HepG2 (cell line): ENCODE data around the gene OASL. TPM values are rescaled to one million over a fixed set of nuclear protein-coding genes. Genes with fewer than 3 reads are reported as not detected.

ENCODE experiments used
- ATAC-seq: fragments of 200-7000 bp; cut with Tn5 transposase; 3 replicates; pipeline ENCODE4 v1.9.1; 2020; ENCODE audit warnings: mild to moderate bottlenecking, moderate library complexity
- BruUV-seq: library from RNA; stranded (reverse); fragments of 400-500 nt; replicated peaks from 2 replicates; lab custom pipeline; 2021; lab: Mats Ljungman, UMichigan
- CTCF ChIA-PET: fragments of 300-600 bp; formaldehyde crosslinking; extraction: SDS; loops from one replicate; lab custom pipeline; 2021; ENCODE audit warnings: low total read pairs, inconsistent platforms, low intra/inter-chr PET ratio; lab: Yijun Ruan, JAX
- POLR2A ChIA-PET: fragments of 350-600 bp; sonication (Branson Sonifier 250); formaldehyde crosslinking; loops from one replicate; lab custom pipeline; 2020; ENCODE audit warnings: antibody characterized with exemption, inconsistent platforms; lab: Yijun Ruan, JAX
- DNase-seq: peaks from one replicate; pipeline ENCODE4 v3.0.0-alpha.2; 2015; ENCODE audit warnings: low spot score
- FAIRE-seq: peaks from 3 replicates; lab custom pipeline; 2011; peaks lifted over from hg19 to GRCh38; lab: Jason Lieb, UNC
- H2AFZ ChIP-seq: one replicate; pipeline ENCODE4 v1.6.1; 2011; ENCODE audit warnings: low read length, inconsistent platforms
- H3K27ac ChIP-seq: fragments of 300-600 bp; 3 replicates; pipeline ENCODE4 v1.8.0; 2011; ENCODE audit warnings: mixed run types, mild to moderate bottlenecking, mixed read lengths, low read length, inconsistent platforms; ENCODE audit not compliant: insufficient read depth; ENCODE audit errors: extremely low read length
- H3K27me3 ChIP-seq, 2 experiments: fragments of 200-600 bp in 1 of 2; 2 replicates in 1 of 2; 3 replicates in 1 of 2; pipeline versions ENCODE4 v1.6.0 to v1.8.0; 2011; ENCODE audit warnings: low read length in 2 of 2, mild to moderate bottlenecking in 2 of 2, moderate library complexity in 2 of 2, inconsistent platforms in 1 of 2; ENCODE audit not compliant: insufficient read depth in 2 of 2, control insufficient read depth in 1 of 2
- H3K36me3 ChIP-seq, 2 experiments: fragments of 200-600 bp in 1 of 2; replicated peaks in 1 of 2; 2 replicates in 1 of 2; 3 replicates in 1 of 2; pipeline versions ENCODE4 v1.5.1 to v1.8.0; 2011; ENCODE audit warnings: low read length in 2 of 2, inconsistent platforms in 1 of 2; ENCODE audit not compliant: insufficient read depth in 2 of 2, control insufficient read depth in 1 of 2
- H3K4me1 ChIP-seq: 2 replicates; pipeline ENCODE4 v1.5.1; 2012; ENCODE audit warnings: low read length, inconsistent platforms; ENCODE audit not compliant: insufficient read depth
- H3K4me2 ChIP-seq: 2 replicates; pipeline ENCODE4 v1.6.0; 2011; ENCODE audit warnings: low read depth, low read length, inconsistent platforms
- H3K4me3 ChIP-seq, 3 experiments: fragments of 200-600 bp in 1 of 3; sonication (generic), shearing (Covaris generic) in 1 of 3; replicated peaks in 1 of 3; 2 replicates each; pipeline ENCODE4 v1.5.1; 2011 to 2016; ENCODE audit warnings: low read length in 3 of 3, inconsistent platforms in 2 of 3, low read depth in 2 of 3, mild to moderate bottlenecking in 2 of 3, control low read depth in 1 of 3, mixed read lengths in 1 of 3; ENCODE audit not compliant: insufficient read depth in 1 of 3
- H3K79me2 ChIP-seq: one replicate; pipeline ENCODE4 v1.6.1; 2011; ENCODE audit warnings: low read length, inconsistent platforms; ENCODE audit not compliant: insufficient read depth
- H3K9ac ChIP-seq: 2 replicates; pipeline ENCODE4 v1.6.0; 2011; ENCODE audit warnings: mild to moderate bottlenecking, low read depth, low read length, inconsistent platforms; ENCODE audit not compliant: insufficient read depth
- H3K9me3 ChIP-seq: 2 replicates; pipeline ENCODE4 v1.5.1; 2012; ENCODE audit warnings: mild to moderate bottlenecking, low read length
- H4K20me1 ChIP-seq: 2 replicates; pipeline ENCODE4 v1.6.0; 2011; ENCODE audit warnings: inconsistent platforms, mild to moderate bottlenecking, low read length, moderate library complexity; ENCODE audit not compliant: insufficient read depth
- BRCA1 ChIP-seq: sonication (generic); formaldehyde crosslinking; IDR thresholded peaks from 2 replicates; pipeline ENCODE4 v1.4.0; 2020; ENCODE audit warnings: missing genetic modification reagents
- CENPX ChIP-seq: sonication (generic); formaldehyde crosslinking; IDR thresholded peaks from 2 replicates; pipeline ENCODE4 v1.9.0; 2021; ENCODE audit warnings: mild to moderate bottlenecking, missing genetic modification reagents, moderate library complexity
- ELF3 ChIP-seq: IDR thresholded peaks from 2 replicates; pipeline ENCODE4 v1.6.1; 2016; ENCODE audit warnings: missing genetic modification reagents, missing compliant biosample characterization
- ETV6 ChIP-seq: sonication (generic); formaldehyde crosslinking; conservative IDR thresholded peaks from 2 replicates; pipeline ENCODE4 v1.4.0; 2020; ENCODE audit warnings: missing genetic modification reagents
- FOXK2 ChIP-seq: fragments of 450-650 bp; IDR thresholded peaks from 2 replicates; pipeline ENCODE4 v1.6.1; 2016
- GTF2F1 ChIP-seq: fragments of 150-350 bp; IDR thresholded peaks from 2 replicates; pipeline ENCODE4 v1.6.1; 2014; ENCODE audit warnings: low read length
- HMG20B ChIP-seq: conservative IDR thresholded peaks from 2 replicates; pipeline ENCODE4 v1.6.1; 2016; ENCODE audit warnings: missing genetic modification reagents, missing compliant biosample characterization
- NCOA1 ChIP-seq: sonication (generic); formaldehyde crosslinking; IDR thresholded peaks from 2 replicates; pipeline ENCODE4 v1.9.0; 2021; ENCODE audit warnings: missing genetic modification reagents
- NFYC ChIP-seq: IDR thresholded peaks from 2 replicates; pipeline ENCODE4 v1.6.1; 2016; ENCODE audit warnings: missing genetic modification reagents, missing compliant biosample characterization
- RAD51 ChIP-seq: fragments of 450-650 bp; IDR thresholded peaks from 2 replicates; pipeline ENCODE4 v1.6.1; 2016; ENCODE audit warnings: borderline replicate concordance
- RNF2 ChIP-seq: fragments of 450-650 bp; conservative IDR thresholded peaks from 2 replicates; pipeline ENCODE4 v1.6.1; 2016; ENCODE audit warnings: low read depth
- STAT5B ChIP-seq: sonication (generic); formaldehyde crosslinking; IDR thresholded peaks from 2 replicates; pipeline ENCODE4 v1.4.0; 2020; ENCODE audit warnings: missing genetic modification reagents
- TP53 ChIP-seq: sonication (generic); formaldehyde crosslinking; conservative IDR thresholded peaks from 2 replicates; pipeline ENCODE4 v1.4.0; 2020; ENCODE audit warnings: missing genetic modification reagents
- ZBTB7A ChIP-seq: sonication (generic); formaldehyde crosslinking; IDR thresholded peaks from 2 replicates; pipeline ENCODE4 v1.8.0; 2022; ENCODE audit warnings: mild to moderate bottlenecking, missing genetic modification reagents
- ZFP62 ChIP-seq: sonication (generic); formaldehyde crosslinking; IDR thresholded peaks from 2 replicates; pipeline ENCODE4 v1.4.0; 2020; ENCODE audit warnings: missing genetic modification reagents
- ZNF160 ChIP-seq: sonication (generic); formaldehyde crosslinking; IDR thresholded peaks from 2 replicates; pipeline ENCODE4 v1.8.0; 2022; ENCODE audit warnings: mild to moderate bottlenecking, inconsistent platforms, missing genetic modification reagents
- ZNF263 ChIP-seq: sonication (generic); formaldehyde crosslinking; IDR thresholded peaks from 2 replicates; pipeline ENCODE4 v1.4.0; 2020; ENCODE audit warnings: missing genetic modification reagents
- ZNF331 ChIP-seq: sonication (generic); formaldehyde crosslinking; IDR thresholded peaks from 2 replicates; pipeline ENCODE4 v1.4.0; 2020; ENCODE audit warnings: missing genetic modification reagents
- ZNF354B ChIP-seq: sonication (generic); formaldehyde crosslinking; IDR thresholded peaks from 2 replicates; pipeline ENCODE4 v1.8.0; 2022; ENCODE audit warnings: mild to moderate bottlenecking, missing genetic modification reagents
- ZNF577 ChIP-seq: sonication (generic); formaldehyde crosslinking; IDR thresholded peaks from 2 replicates; pipeline ENCODE4 v1.4.0; 2020; ENCODE audit warnings: mild to moderate bottlenecking, low read depth, missing genetic modification reagents, borderline replicate concordance
- WGBS: methylation state at CpG from one replicate; pipeline ENCODE4 v1.1.6; 2017; ENCODE audit warnings: low lambda C conversion rate; 5-methylcytosine and 5-hydroxymethylcytosine counted together
- in situ Hi-C: cut with HindIII; loops from 2 replicates; pipeline ENCODE4 v1.10.0; 2017; ENCODE audit warnings: low pct_unique_long_range_greater_than_20kb; ENCODE audit not compliant: extremely low pct_ligation_motif_present
- intact Hi-C: fragments of 100-400 bp; cut with micrococcal nuclease; formaldehyde crosslinking; loops from one replicate; pipeline ENCODE4 v1.10.0; 2022; ENCODE audit not compliant: unreplicated experiment
- polyA plus RNA-seq, 8 experiments: library from polyadenylated mRNA; depleted of rRNA in 3 of 8; stranded (reverse) in 7 of 8; unstranded in 1 of 8; fragments of >200 nt; fragmentation: Illumina TruSeq in 4 of 8; extraction: Trizol in 4 of 8; gene quantifications; 2 replicates each; pipeline versions ENCODE4 v1.2.1 to v1.2.3, GENCODE V29; 2011 to 2016; ENCODE audit warnings: low read depth in 4 of 8, missing spikeins in 1 of 8, mixed read lengths in 1 of 8; ENCODE audit not compliant: insufficient read depth in 1 of 8
- total RNA-seq, 5 experiments: library from RNA; depleted of rRNA; stranded (reverse); fragments of >200 nt; fragmentation: Illumina TruSeq; extraction: Trizol; gene quantifications; 2 replicates each; pipeline ENCODE4 v1.2.3, GENCODE V29; 2016; ENCODE audit warnings: low read depth in 1 of 5
- TF ChIP-seq, protein P1 (sequence below): sonication (generic); formaldehyde crosslinking; IDR thresholded peaks from 2 replicates; pipeline ENCODE4 v1.5.0; 2020; ENCODE audit warnings: mild to moderate bottlenecking, missing genetic modification reagents, borderline replicate concordance
- TF ChIP-seq, protein P2 (sequence below): IDR thresholded peaks from 2 replicates; pipeline ENCODE4 v1.6.1; 2016; ENCODE audit warnings: mild to moderate bottlenecking, missing biosample characterization, missing genetic modification reagents

Gene OASL
- total and polyA plus RNA-seq, 2 of the 13 experiments (the other 11 are each of a cell fraction or from before 2014, with no cell fraction given) = 0.11 to 0.22 TPM

DNA sequence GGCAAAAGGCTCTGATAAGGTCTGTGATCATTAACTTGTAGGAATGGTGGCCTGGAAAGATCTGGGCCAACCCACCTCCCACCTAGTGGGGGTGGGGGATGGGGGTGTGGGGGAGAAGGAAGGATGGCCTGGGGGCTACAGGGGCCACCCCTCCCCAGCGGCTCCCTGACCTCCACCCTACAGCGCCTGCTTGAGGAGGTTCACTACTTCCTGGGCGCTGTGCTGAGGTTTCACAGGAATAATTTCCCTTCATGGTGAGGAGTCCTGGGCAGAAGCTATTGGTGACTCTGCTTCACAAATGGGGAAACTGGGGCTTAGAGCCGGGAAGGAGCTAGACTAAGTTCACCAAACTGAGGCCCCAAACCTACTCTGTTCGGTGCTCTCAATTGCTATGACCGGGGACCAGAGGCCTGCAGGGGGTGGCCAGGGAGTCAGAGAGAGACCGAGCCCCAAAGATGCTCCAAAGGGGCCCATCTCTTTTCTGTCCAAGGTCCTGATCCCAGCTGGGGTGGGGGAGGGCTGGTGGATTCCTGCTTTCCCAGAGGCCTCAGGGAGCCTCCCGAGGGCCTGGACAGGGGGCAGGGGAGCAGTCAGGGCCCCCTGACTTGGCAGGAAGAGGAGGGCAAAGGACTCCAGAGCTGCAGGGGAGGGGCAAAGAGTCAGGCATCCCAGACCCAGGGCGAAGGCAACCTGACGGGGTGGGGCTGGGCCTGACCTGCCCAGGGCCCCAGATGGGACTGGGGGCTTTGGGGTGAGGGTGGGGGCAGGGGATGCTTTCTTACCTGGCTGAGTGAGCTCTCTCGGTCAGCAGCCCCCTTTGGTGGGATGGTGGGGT is 59.0 kb downstream of the OASL start:
- Histone ChIP-seq H3K9ac (peak overlapping the region; percentile 99), H4K20me1 (no peaks in the 10 kb centered on the region), H3K4me2 (peak overlapping the region; percentile 93), H3K36me3 (peaks cover 3 to 12% of the 10 kb centered on the region in 2 experiments; a peak in 3 of 5 replicates), H3K4me3 (peak overlapping the region; percentile 90 to 98 (median 98)), H3K27ac (peak overlapping the region; percentile 100), H2AFZ (no peak overlapping the region), H3K79me2 (peaks cover 76% of the 10 kb centered on the region), H3K9me3 (no peaks in the 10 kb centered on the region), H3K4me1 (peaks cover 66% of the 10 kb centered on the region), H3K27me3 (no peaks in the 10 kb centered on the region; a peak in 1 of 5 replicates)
- ATAC-seq (peak; percentile 75), DNase-seq (peak; percentile 86), FAIRE-seq (peak; percentile 12)
- 0% methylated on average over 4 of the region's 11 CpGs for WGBS
- in situ Hi-C loops (no loop called here), intact Hi-C loops (loop anchor here (10.0 kb wide), 1 partner anchor 75 kb away; the partner anchor contains the start of gene SPPL3)
- ChIA-PET POLR2A (interaction anchor here (0.6 to 6.9 kb wide), 27 partner anchors 8 to 753 kb away, joined by 3 to 176 read pairs (median 4); partner anchors contain the start of genes ACADS, POP5, RNU4-2 and SPPL3), CTCF (no interaction called here)
- BruUV-seq = no TSS peak
- TF ChIP-seq FOXK2 = no peak
- TF ChIP-seq TP53 (CRISPR knock-in tag) = peak; percentile 65; the same call in 1 of the 2 replicates
- 0 out of 2 replicates have a peak, but pooled peaks have one; percentile 44 for TF ChIP-seq HMG20B (CRISPR knock-in tag)
- no peak for TF ChIP-seq NFYC (CRISPR knock-in tag)
- peak; percentile 58; the same call in 1 of the 2 replicates for TF ChIP-seq ZNF354B (CRISPR knock-in tag)
- no peak for TF ChIP-seq CENPX (CRISPR knock-in tag)
- TF ChIP-seq ZNF160 = no peak
- TF ChIP-seq, protein P1, sequence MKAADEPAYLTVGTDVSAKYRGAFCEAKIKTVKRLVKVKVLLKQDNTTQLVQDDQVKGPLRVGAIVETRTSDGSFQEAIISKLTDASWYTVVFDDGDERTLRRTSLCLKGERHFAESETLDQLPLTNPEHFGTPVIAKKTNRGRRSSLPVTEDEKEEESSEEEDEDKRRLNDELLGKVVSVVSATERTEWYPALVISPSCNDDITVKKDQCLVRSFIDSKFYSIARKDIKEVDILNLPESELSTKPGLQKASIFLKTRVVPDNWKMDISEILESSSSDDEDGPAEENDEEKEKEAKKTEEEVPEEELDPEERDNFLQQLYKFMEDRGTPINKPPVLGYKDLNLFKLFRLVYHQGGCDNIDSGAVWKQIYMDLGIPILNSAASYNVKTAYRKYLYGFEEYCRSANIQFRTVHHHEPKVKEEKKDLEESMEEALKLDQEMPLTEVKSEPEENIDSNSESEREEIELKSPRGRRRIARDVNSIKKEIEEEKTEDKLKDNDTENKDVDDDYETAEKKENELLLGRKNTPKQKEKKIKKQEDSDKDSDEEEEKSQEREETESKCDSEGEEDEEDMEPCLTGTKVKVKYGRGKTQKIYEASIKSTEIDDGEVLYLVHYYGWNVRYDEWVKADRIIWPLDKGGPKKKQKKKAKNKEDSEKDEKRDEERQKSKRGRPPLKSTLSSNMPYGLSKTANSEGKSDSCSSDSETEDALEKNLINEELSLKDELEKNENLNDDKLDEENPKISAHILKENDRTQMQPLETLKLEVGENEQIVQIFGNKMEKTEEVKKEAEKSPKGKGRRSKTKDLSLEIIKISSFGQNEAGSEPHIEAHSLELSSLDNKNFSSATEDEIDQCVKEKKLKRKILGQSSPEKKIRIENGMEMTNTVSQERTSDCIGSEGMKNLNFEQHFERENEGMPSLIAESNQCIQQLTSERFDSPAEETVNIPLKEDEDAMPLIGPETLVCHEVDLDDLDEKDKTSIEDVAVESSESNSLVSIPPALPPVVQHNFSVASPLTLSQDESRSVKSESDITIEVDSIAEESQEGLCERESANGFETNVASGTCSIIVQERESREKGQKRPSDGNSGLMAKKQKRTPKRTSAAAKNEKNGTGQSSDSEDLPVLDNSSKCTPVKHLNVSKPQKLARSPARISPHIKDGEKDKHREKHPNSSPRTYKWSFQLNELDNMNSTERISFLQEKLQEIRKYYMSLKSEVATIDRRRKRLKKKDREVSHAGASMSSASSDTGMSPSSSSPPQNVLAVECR (CRISPR knock-in tag) = peak; percentile 70; the same call in 1 of the 2 replicates
- TF ChIP-seq STAT5B (CRISPR knock-in tag) = no peak
- TF ChIP-seq, protein P2, sequence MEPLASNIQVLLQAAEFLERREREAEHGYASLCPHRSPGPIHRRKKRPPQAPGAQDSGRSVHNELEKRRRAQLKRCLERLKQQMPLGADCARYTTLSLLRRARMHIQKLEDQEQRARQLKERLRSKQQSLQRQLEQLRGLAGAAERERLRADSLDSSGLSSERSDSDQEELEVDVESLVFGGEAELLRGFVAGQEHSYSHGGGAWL (CRISPR knock-in tag) = 0 out of 2 replicates have a peak, but pooled peaks have one; percentile 59
- no peak for TF ChIP-seq GTF2F1
- TF ChIP-seq RAD51 = no peak
- no peak for TF ChIP-seq NCOA1 (CRISPR knock-in tag)
- TF ChIP-seq BRCA1 (CRISPR knock-in tag) = 0 out of 2 replicates have a peak, but pooled peaks have one; percentile 44
- peak; percentile 34; the same call in 1 of the 2 replicates for TF ChIP-seq ELF3 (CRISPR knock-in tag)
- peak; percentile 15; the same call in 1 of the 2 replicates for TF ChIP-seq ZNF331 (CRISPR knock-in tag)
- no peak for TF ChIP-seq ZNF577
- no peak for TF ChIP-seq ZFP62 (CRISPR knock-in tag)
- TF ChIP-seq ETV6 = no peak; the same call in 1 of the 2 replicates
- no peak for TF ChIP-seq ZBTB7A (CRISPR knock-in tag)
- no peak for TF ChIP-seq ZNF263 (CRISPR knock-in tag)
- TF ChIP-seq RNF2 = no peak
